ENCODE results near the gene CFAP68.

The CFAP68 gene

DNA sequence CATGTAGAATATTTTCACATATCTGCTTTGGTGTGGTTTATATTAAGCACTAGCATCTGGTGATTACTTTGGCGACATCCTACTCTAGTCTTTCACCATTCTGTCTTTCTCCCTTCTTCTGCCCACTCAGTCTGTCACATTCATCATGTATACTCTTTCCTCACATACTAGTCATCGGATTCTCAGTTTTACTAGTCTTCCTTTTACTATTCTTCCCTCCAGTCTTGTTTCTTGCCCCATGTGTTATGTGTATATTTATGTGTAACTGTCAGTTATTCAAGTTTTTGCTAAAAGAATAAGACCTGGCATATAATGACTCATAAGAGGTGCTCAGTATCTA is 53.2 kb downstream of the CFAP68 start:
- intact Hi-C loops (cut with DNase I): loop anchor here (10.0 kb wide), 1 partner anchor 142 kb away; the partner anchor contains the start of genes NKAPD1 and PIH1D2
- DNase-seq: no peak

DNA sequence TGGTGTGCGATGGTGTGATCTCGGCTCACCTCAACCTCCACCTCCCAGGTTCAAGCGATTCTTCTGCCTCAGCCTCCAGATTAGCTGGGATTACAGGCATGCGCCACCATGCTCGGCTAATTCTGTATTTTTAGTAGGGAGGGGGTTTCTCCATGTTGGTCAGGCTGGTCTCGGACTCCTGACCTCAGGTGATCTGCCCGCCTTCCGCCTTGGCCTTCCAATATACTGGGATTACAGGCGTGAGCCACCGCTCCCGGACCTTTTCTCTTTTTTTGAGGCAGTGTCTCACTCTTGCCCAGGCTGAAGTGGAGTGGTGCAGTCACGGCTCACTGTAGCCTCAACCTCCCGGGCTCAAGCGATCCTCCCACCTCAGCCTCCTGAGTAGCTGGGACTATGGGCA is 53.8 kb downstream of the CFAP68 start:
- DNase-seq: peak in 1 of 42 donors; percentile 37
- intact Hi-C loops (cut with DNase I): loop anchor here (10.0 kb wide), 1 partner anchor 142 kb away; the partner anchor contains the start of genes NKAPD1 and PIH1D2

DNA sequence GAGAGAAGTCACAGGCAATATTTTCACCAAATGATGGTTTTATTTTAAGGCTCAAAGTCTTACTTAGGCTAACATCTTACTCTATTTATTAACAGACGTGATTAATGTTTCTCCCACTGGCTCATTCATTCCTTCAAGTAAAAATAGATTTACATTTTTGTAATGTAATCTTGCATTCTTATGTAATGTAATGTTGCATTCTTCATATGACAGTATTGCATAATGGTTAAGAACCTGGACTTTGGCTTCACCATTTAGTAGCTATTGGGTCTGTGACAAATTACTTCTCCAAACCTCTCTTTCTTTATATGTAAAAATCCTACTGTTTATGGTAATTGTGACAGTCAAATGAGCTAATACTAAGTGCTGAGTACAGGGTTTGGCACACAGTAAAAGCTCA is 54.5 kb downstream of the CFAP68 start:
- DNase-seq: no peak
- intact Hi-C loops (cut with DNase I): loop anchor here (10.0 kb wide), 1 partner anchor 141 kb away; the partner anchor contains the start of genes NKAPD1 and PIH1D2

DNA sequence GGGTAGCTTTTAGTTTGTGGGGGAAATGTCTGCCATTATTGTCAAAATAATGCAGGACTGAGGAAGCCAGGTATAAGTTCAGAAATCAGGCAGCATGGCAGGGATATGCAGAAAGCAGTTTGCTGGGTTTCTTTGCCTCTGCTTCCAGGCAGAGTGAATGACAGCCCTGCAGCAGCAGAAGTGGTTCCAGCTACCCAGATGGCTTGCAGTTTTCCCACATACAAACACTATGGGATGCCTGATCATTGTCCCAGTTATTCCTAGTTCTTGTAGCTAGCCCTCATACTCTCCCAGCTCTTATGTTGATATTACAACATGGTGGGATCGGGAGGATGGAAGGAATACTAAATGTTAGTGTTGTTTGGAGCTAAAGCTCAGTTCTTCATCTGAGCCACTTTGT is 55.0 kb downstream of the CFAP68 start:
- intact Hi-C loops (cut with DNase I): loop anchor here (10.0 kb wide), 1 partner anchor 140 kb away; the partner anchor contains the start of genes NKAPD1 and PIH1D2
- peak in 1 of 42 donors; percentile 40 for DNase-seq

All from head of caudate nucleus (tissue), 42 donors.